Omental fat pad (tissue), 4 donors: Measurements from ENCODE around the gene KIF19. TPM values are rescaled to one million over a fixed set of nuclear protein-coding genes. Genes with fewer than 3 reads are reported as not detected.

Source experiments
- ATAC-seq: fragments of 150-250 bp; one replicate; pipeline ENCODE4 v1.9.1; 2016; ENCODE audit warnings: mild to moderate bottlenecking, moderate library complexity; ENCODE audit not compliant: low FRiP score
- DNase-seq: peaks from one replicate; pipeline ENCODE4 v3.0.0-alpha.2; 2019; ENCODE audit warnings: low spot score
- CTCF ChIP-seq, 3 donors: fragments of 450-650 bp; IDR thresholded peaks; one replicate each; pipeline ENCODE4 v1.5.1; 2016 to 2017; ENCODE audit warnings: antibody characterized with exemption in 3 of 3, mild to moderate bottlenecking in 3 of 3, moderate library complexity in 2 of 3
- total RNA-seq, 4 donors: library from RNA; depleted of rRNA; stranded (reverse); fragments of >200 nt; gene quantifications; one replicate each; pipeline ENCODE4 v1.1.0, GENCODE V29; 2016

The KIF19 gene
- total RNA-seq, 4 donors from 2014 or later: 0.72 to 2.4 (median 1.4) TPM

GRCh38 chr17:74379495-74380085, 53.6 kb downstream of the KIF19 start:
- DNase-seq: peak; percentile 99
- peak; percentile 85 for ATAC-seq
- peak in 2 of 3 donors; percentile 79 to 86 for TF ChIP-seq CTCF (IDR thresholded peaks at IDR 0.05)

GRCh38 chr17:74380086-74380958, 54.3 kb downstream of the KIF19 start:
- ATAC-seq (peak; percentile 41), DNase-seq (no peak)
- no peak for TF ChIP-seq CTCF (IDR thresholded peaks at IDR 0.05)

GRCh38 chr17:74380959-74381808, 55.2 kb downstream of the KIF19 start:
- DNase-seq (no peak), ATAC-seq (no peak)
- TF ChIP-seq CTCF (IDR thresholded peaks at IDR 0.05): no peak

- DNase-seq (no peak), ATAC-seq (no peak)
- no peak for TF ChIP-seq CTCF (IDR thresholded peaks at IDR 0.05)
Measured at GRCh38 chr17:74383141-74383540, 57.1 kb downstream of the KIF19 start.

- no peak for TF ChIP-seq CTCF (IDR thresholded peaks at IDR 0.05)
- ATAC-seq: no peak
Measured at GRCh38 chr17:74385201-74385600, 59.2 kb downstream of the KIF19 start.

GRCh38 chr17:74386386-74386785, 60.4 kb downstream of the KIF19 start:
- no peak for TF ChIP-seq CTCF (IDR thresholded peaks at IDR 0.05)
- DNase-seq (no peak), ATAC-seq (no peak)

More at GRCh38 chr17:74385201-74385600, 59.2 kb downstream of the KIF19 start:
- DNase-seq: no peak
